ENCODE measurements around the gene ADRA2C.

- no peak for TF ChIP-seq YY1 (IDR thresholded peaks at IDR 0.05; ENCODE audit: insufficient read depth, insufficient read length)
- TF ChIP-seq ZNF274 (IDR thresholded peaks at IDR 0.05; ENCODE audit: low read depth, low read length), result no peak
- no peak for TF ChIP-seq SUZ12 (IDR thresholded peaks at IDR 0.05; ENCODE audit: extremely low read depth, insufficient read depth, insufficient read length)
These were observed 13.3 kb downstream of the ADRA2C start for GRCh38 chr4:3779509-3779908.
